DMS 273 (cell line): ENCODE data around the gene MYH13.
"Not testable (repeated sequence)": the region's sequence is repeated elsewhere in the genome, so short reads cannot be mapped to it uniquely, and the experiment has no call there.

ENCODE experiments used
- DNase-seq: peaks from one replicate; lab custom pipeline; 2025; ENCODE audit not compliant: unreplicated experiment; lab: John Stamatoyannopoulos, UW

MYH13 gene

GRCh38 chr17:10305398-10305797 is 67.4 kb downstream of the MYH13 start:
- DNase-seq, result no peak

GRCh38 chr17:10304758-10305300 is 68.0 kb downstream of the MYH13 start:
- no peak for DNase-seq

- DNase-seq, result no peak
Observed at GRCh38 chr17:10297691-10298090, 75.1 kb downstream of the MYH13 start.

GRCh38 chr17:10295728-10296343 is 77.0 kb downstream of the MYH13 start:
- DNase-seq, result peak; percentile 62

- DNase-seq, result no peak
Observed at GRCh38 chr17:10294180-10294579, 78.6 kb downstream of the MYH13 start.

GRCh38 chr17:10292057-10292937 is 80.5 kb downstream of the MYH13 start:
- no peak for DNase-seq

GRCh38 chr17:10291576-10291975 is 81.2 kb downstream of the MYH13 start:
- DNase-seq, result not testable (repeated sequence)

GRCh38 chr17:10290041-10290440 is 82.8 kb downstream of the MYH13 start:
- no peak for DNase-seq

GRCh38 chr17:10286324-10286723 is 86.5 kb downstream of the MYH13 start:
- no peak for DNase-seq

- DNase-seq, result no peak
Observed at GRCh38 chr17:10285896-10286295, 86.9 kb downstream of the MYH13 start.

- DNase-seq, result no peak
Observed at GRCh38 chr17:10280068-10280467, 92.7 kb downstream of the MYH13 start.

GRCh38 chr17:10278218-10278617 is 94.6 kb downstream of the MYH13 start:
- DNase-seq, result peak; percentile 0

GRCh38 chr17:10276436-10276835 is 96.4 kb downstream of the MYH13 start:
- no peak for DNase-seq

GRCh38 chr17:10275418-10275817 is 97.4 kb downstream of the MYH13 start:
- DNase-seq, result no peak

GRCh38 chr17:10271106-10271562 is 101.7 kb downstream of the MYH13 start:
- no peak for DNase-seq

- no peak for DNase-seq
Observed at GRCh38 chr17:10270258-10270657, 102.5 kb downstream of the MYH13 start.

GRCh38 chr17:10268005-10268404 is 104.8 kb downstream of the MYH13 start:
- no peak for DNase-seq

- no peak for DNase-seq
Observed at GRCh38 chr17:10266296-10266876, 106.4 kb downstream of the MYH13 start.

- DNase-seq, result no peak
Observed at GRCh38 chr17:10265100-10265810, 107.6 kb downstream of the MYH13 start.

GRCh38 chr17:10264051-10264450 is 108.8 kb downstream of the MYH13 start:
- DNase-seq, result no peak

GRCh38 chr17:10262451-10262850 is 110.4 kb downstream of the MYH13 start:
- no peak for DNase-seq
